Heart left ventricle (tissue), 16 donors: ENCODE results near the gene SUSD1. TPM values are rescaled to one million over a fixed set of nuclear protein-coding genes. Genes with fewer than 3 reads are reported as not detected.

Source experiments
- ATAC-seq, 4 donors: fragments of 200-7000 bp; cut with Tn5 transposase; one replicate each; pipeline ENCODE4 v1.9.1; 2020 to 2022; ENCODE audit warnings: moderate library complexity in 4 of 4, mild to moderate bottlenecking in 3 of 4, moderate number of reproducible peaks in 1 of 4
- DNase-seq, 5 donors: peaks; one replicate each; pipeline ENCODE4 v3.0.0-alpha.2; 2020
- H3K27ac ChIP-seq, 12 donors: fragments of 200-600 bp; sonication (generic) in 4 of 12; one replicate each; pipeline versions ENCODE4 v1.5.0 to v1.8.0; 2016 to 2022; ENCODE audit warnings: mild to moderate bottlenecking in 2 of 12
- H3K27me3 ChIP-seq, 9 donors: fragments of 200-600 bp; sonication (generic) in 2 of 9; one replicate each; pipeline versions ENCODE4 v1.5.1 to v1.8.0; 2016 to 2022; ENCODE audit warnings: mild to moderate bottlenecking in 3 of 9
- H3K36me3 ChIP-seq, 9 donors: fragments of 200-600 bp; sonication (generic) in 2 of 9; one replicate each; pipeline versions ENCODE4 v1.5.0 to v1.8.0; 2018 to 2022; ENCODE audit warnings: mild to moderate bottlenecking in 2 of 9
- H3K4me1 ChIP-seq, 12 donors: fragments of 200-600 bp; sonication (generic) in 4 of 12; one replicate each; pipeline versions ENCODE4 v1.5.0 to v1.8.0; 2016 to 2022; ENCODE audit warnings: mild to moderate bottlenecking in 3 of 12
- H3K4me3 ChIP-seq, 12 donors: fragments of 200-600 bp; sonication (generic) in 4 of 12; one replicate each; pipeline versions ENCODE4 v1.5.0 to v1.8.0; 2017 to 2022; ENCODE audit warnings: mild to moderate bottlenecking in 9 of 12, moderate library complexity in 4 of 12
- H3K9me3 ChIP-seq, 12 donors: fragments of 200-600 bp; sonication (generic) in 4 of 12; one replicate each; pipeline versions ENCODE4 v1.5.0 to v1.8.0; 2016 to 2022; ENCODE audit warnings: mild to moderate bottlenecking in 1 of 12
- CTCF ChIP-seq, 12 donors: fragments of 200-600 bp; sonication (generic) in 4 of 12; IDR thresholded peaks; one replicate each; pipeline versions ENCODE4 v1.5.0 to v1.8.0; 2018 to 2022; ENCODE audit warnings: antibody characterized with exemption in 12 of 12, mild to moderate bottlenecking in 5 of 12
- POLR2A ChIP-seq, 2 donors: fragments of 450-650 bp; IDR thresholded peaks; one replicate each; pipeline ENCODE4 v1.6.1; 2017; ENCODE audit warnings: antibody characterized with exemption in 2 of 2, mild to moderate bottlenecking in 2 of 2, moderate library complexity in 2 of 2
- WGBS, 4 donors: extraction: QIAGEN DNeasy Blood & Tissue Kit in 2 of 4; methylation state at CpG; one replicate each; pipeline versions ENCODE4 v1.1.5 to v1.1.7; 2013 to 2018; 5-methylcytosine and 5-hydroxymethylcytosine counted together
- intact Hi-C, 10 donors: fragments of 100-400 bp; cut with DNase I; formaldehyde crosslinking; loops; one replicate each; pipeline versions ENCODE4 v1.11.1 to v1.14.2; 2022
- polyA plus RNA-seq, 2 donors: library from polyadenylated mRNA; stranded (reverse); fragments of 200-250 nt; gene quantifications; one replicate each; pipeline ENCODE4 v1.2.3, GENCODE V29; 2013
- total RNA-seq, 9 donors: library from RNA; depleted of rRNA in 2 of 9; stranded (reverse); fragments of >200 nt in 2 of 9; fragmentation: NEBNext Ultra II Directional in 3 of 9; extraction: Animal tissue kit (Norgen Biotek cat#: 25700) in 3 of 9; gene quantifications; one replicate each; pipeline versions ENCODE4 v1.1.0 to v1.2.4, GENCODE V29; 2016 to 2023
- donor health status: ischemic (EF 13 %, LVEDD 7.1; RV severe dilation, severe dysfunction).
- donor health status: healthy with polysubstance abuse.
- donor health status: DM: no; HTN: yes; CAD: no.
- donor health status: DM: no; HTN: no; CAD: no.
- donor health status: ischemic (EF 25% LVEDD 6.9; RV normal size, moderate dysfunction).
- donor health status: ischemic (EF 25% LVEDD 5.7; RV mildly dilated, moderate dysfunction).
- donor health status: healthy.
- donor health status: DM: yes; HTN: yes; CAD: no.
- donor health status: ischemic (EF 35%, LVEDD 5.7; RV mildly dilated, moderate dysfunction).
- donor health status: nonischemic (EF 11% LVEDD 7.7; RV severe dilation, severe dysfunction).
- donor health status: DM: yes; HTN: yes; CAD: no.
- donor health status: PGD.
- donor health status: ischemic (EF 29% LVEDD 5.4; RV normal size, mild dysfunction).
- donor health status: nonischemic (EF 23%, LVEDD 6.1; RV moderate dilation, normal function).

The SUSD1 gene
- total and polyA plus RNA-seq, 11 donors, result 1.0 to 22.7 (median 6.0) TPM

- intact Hi-C loops, result no loop called here
- Histone ChIP-seq H3K4me3 (no peak overlapping the region), H3K27ac (no peak overlapping the region), H3K36me3 (peaks cover 0 to 53% (median 12%) of the 10 kb centered on the region in 9 donors), H3K27me3 (no peaks in the 10 kb centered on the region), H3K9me3 (no peaks in the 10 kb centered on the region), H3K4me1 (no peaks in the 10 kb centered on the region)
- 97 to 99% (median 97%) methylated on average over 5 of the region's 5 CpGs for WGBS, 4 donors
- ATAC-seq, result no peak
- DNase-seq, result no peak
- TF ChIP-seq POLR2A (IDR thresholded peaks at IDR 0.05) (no peak), CTCF (IDR thresholded peaks at IDR 0.05) (no peak)
Measured at GRCh38 chr9:112124156-112124555, 50.9 kb downstream of the SUSD1 start.

GRCh38 chr9:112121633-112122032 lies 53.5 kb downstream of the SUSD1 start:
- H3K9me3 ChIP-seq, result no peaks in the 10 kb centered on the region
- no peak for TF ChIP-seq POLR2A (IDR thresholded peaks at IDR 0.05)
- intact Hi-C loops, result no loop called here
- H3K27ac ChIP-seq, result no peak overlapping the region
- ATAC-seq (no peak), DNase-seq (no peak)
- H3K4me3 ChIP-seq, result no peak overlapping the region
- H3K36me3 ChIP-seq, result peaks cover 0 to 49% (median 12%) of the 10 kb centered on the region in 9 donors
- H3K4me1 ChIP-seq, result no peaks in the 10 kb centered on the region
- WGBS, 4 donors, result 91 to 95% (median 92%) methylated on average over 4 of the region's 4 CpGs
- H3K27me3 ChIP-seq, result no peaks in the 10 kb centered on the region

- no peak for DNase-seq
- TF ChIP-seq POLR2A (IDR thresholded peaks at IDR 0.05), result no peak
- TF ChIP-seq CTCF (IDR thresholded peaks at IDR 0.05), result no peak
- 85 to 93% (median 90%) methylated on average over 2 of the region's 2 CpGs for WGBS, 4 donors
- peaks cover 0 to 51% (median 12%) of the 10 kb centered on the region in 9 donors for H3K36me3 ChIP-seq
- H3K27me3 ChIP-seq, result no peaks in the 10 kb centered on the region
- intact Hi-C loops, result no loop called here
- no peaks in the 10 kb centered on the region for H3K9me3 ChIP-seq
- no peaks in the 10 kb centered on the region for H3K4me1 ChIP-seq
- H3K4me3 ChIP-seq, result no peak overlapping the region
- no peak for ATAC-seq
- no peak overlapping the region for H3K27ac ChIP-seq
Measured at GRCh38 chr9:112120439-112120925, 54.6 kb downstream of the SUSD1 start.

- ATAC-seq (no peak), DNase-seq (no peak)
- Histone ChIP-seq H3K9me3 (no peaks in the 10 kb centered on the region), H3K36me3 (peaks cover 0 to 56% (median 12%) of the 10 kb centered on the region in 9 donors), H3K4me3 (no peak overlapping the region), H3K27me3 (no peaks in the 10 kb centered on the region), H3K4me1 (no peaks in the 10 kb centered on the region), H3K27ac (no peak overlapping the region)
- TF ChIP-seq POLR2A (IDR thresholded peaks at IDR 0.05), result no peak
- TF ChIP-seq CTCF (IDR thresholded peaks at IDR 0.05), result no peak
- intact Hi-C loops, result no loop called here
- 94 to 97% (median 96%) methylated on average over 6 of the region's 6 CpGs for WGBS, 4 donors
Measured at GRCh38 chr9:112120030-112120341, 55.1 kb downstream of the SUSD1 start.
